DND-41 (cell line): ENCODE results near the gene KCNQ5.

Experiments
- EZH2 ChIP-seq: IDR thresholded peaks from 3 replicates; pipeline ENCODE4 v1.6.1; 2012; ENCODE audit warnings: borderline replicate concordance, low read depth, mild to moderate bottlenecking, moderate library complexity, low read length, inconsistent platforms; ENCODE audit not compliant: severe bottlenecking
- TF ChIP-seq, protein P1 (sequence below): IDR thresholded peaks from 2 replicates; pipeline ENCODE4 v1.5.1; 2012; ENCODE audit warnings: borderline replicate concordance, low read length, moderate library complexity, mild to moderate bottlenecking; ENCODE audit not compliant: poor library complexity, severe bottlenecking; ENCODE audit errors: extremely low read depth

DNA sequence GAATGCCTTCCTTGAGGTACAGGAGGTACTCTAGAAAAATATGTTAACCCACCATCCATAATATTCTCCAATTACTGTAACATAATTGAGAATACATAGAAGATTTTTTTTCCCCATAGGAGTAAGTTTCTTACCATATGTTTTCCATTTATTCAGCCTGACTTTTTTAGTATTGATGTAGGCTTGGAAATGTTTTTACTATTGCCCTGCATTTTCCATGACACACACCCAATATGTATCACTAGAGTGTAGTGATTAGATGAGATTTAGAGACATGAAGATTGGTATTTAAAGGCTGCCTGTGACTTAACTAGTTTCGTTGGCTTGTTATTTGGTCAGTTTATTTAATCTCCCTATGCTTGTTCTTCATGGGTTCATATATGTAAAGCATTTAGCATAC is 39.5 kb downstream of the KCNQ5 start:
- TF ChIP-seq, protein P1, sequence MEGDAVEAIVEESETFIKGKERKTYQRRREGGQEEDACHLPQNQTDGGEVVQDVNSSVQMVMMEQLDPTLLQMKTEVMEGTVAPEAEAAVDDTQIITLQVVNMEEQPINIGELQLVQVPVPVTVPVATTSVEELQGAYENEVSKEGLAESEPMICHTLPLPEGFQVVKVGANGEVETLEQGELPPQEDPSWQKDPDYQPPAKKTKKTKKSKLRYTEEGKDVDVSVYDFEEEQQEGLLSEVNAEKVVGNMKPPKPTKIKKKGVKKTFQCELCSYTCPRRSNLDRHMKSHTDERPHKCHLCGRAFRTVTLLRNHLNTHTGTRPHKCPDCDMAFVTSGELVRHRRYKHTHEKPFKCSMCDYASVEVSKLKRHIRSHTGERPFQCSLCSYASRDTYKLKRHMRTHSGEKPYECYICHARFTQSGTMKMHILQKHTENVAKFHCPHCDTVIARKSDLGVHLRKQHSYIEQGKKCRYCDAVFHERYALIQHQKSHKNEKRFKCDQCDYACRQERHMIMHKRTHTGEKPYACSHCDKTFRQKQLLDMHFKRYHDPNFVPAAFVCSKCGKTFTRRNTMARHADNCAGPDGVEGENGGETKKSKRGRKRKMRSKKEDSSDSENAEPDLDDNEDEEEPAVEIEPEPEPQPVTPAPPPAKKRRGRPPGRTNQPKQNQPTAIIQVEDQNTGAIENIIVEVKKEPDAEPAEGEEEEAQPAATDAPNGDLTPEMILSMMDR, result no peak
- no peak for TF ChIP-seq EZH2
